Raji (cell line): ENCODE measurements around the gene PEPD.

Source experiments
- POLR2A ChIP-seq: IDR thresholded peaks from 2 replicates; pipeline ENCODE4 v1.6.1; 2011; ENCODE audit warnings: low read depth, low read length, control low read depth; ENCODE audit not compliant: insufficient read depth

The PEPD gene

GRCh38 chr19:33464010-33464732, 57.4 kb downstream of the PEPD start:
- TF ChIP-seq POLR2A: no peak

- TF ChIP-seq POLR2A: no peak
Observed at GRCh38 chr19:33463199-33463598, 58.4 kb downstream of the PEPD start.

GRCh38 chr19:33462112-33462791, 59.3 kb downstream of the PEPD start:
- TF ChIP-seq POLR2A: no peak

- no peak for TF ChIP-seq POLR2A
Observed at GRCh38 chr19:33461256-33462111, 60.1 kb downstream of the PEPD start.

- no peak for TF ChIP-seq POLR2A
Observed at GRCh38 chr19:33460221-33460908, 61.2 kb downstream of the PEPD start.

- no peak for TF ChIP-seq POLR2A
Observed at GRCh38 chr19:33459222-33460090, 62.1 kb downstream of the PEPD start.

GRCh38 chr19:33458807-33459206, 62.8 kb downstream of the PEPD start:
- TF ChIP-seq POLR2A: no peak

GRCh38 chr19:33458171-33458633, 63.4 kb downstream of the PEPD start:
- no peak for TF ChIP-seq POLR2A

- TF ChIP-seq POLR2A: no peak
Observed at GRCh38 chr19:33456845-33457220, 64.8 kb downstream of the PEPD start.

GRCh38 chr19:33456076-33456844, 65.3 kb downstream of the PEPD start:
- no peak for TF ChIP-seq POLR2A

GRCh38 chr19:33453265-33453664, 68.3 kb downstream of the PEPD start:
- no peak for TF ChIP-seq POLR2A

GRCh38 chr19:33450689-33451088, 70.9 kb downstream of the PEPD start:
- no peak for TF ChIP-seq POLR2A

GRCh38 chr19:33449799-33450198, 71.8 kb downstream of the PEPD start:
- no peak for TF ChIP-seq POLR2A
